Gastrocnemius medialis (tissue), 4 donors: Measurements from ENCODE around the gene DPYSL3. TPM values are rescaled to one million over a fixed set of nuclear protein-coding genes. Genes with fewer than 3 reads are reported as not detected.

Source experiments
- ATAC-seq, 2 donors: fragments of 150-250 bp; one replicate each; pipeline ENCODE4 v1.9.1; 2016
- DNase-seq, 2 donors: peaks; one replicate each; pipeline ENCODE4 v3.0.0-alpha.2; 2019
- H3K27ac ChIP-seq, 4 donors: fragments of 200-600 bp; sonication (generic); 1 replicate in 1 of 4; 2 replicates in 3 of 4; pipeline ENCODE4 v1.5.1; 2016 to 2018; ENCODE audit warnings: mild to moderate bottlenecking in 2 of 4, moderate library complexity in 1 of 4
- H3K27me3 ChIP-seq, 3 donors: fragments of 200-600 bp; sonication (generic) in 2 of 3; 1 replicate in 1 of 3; 2 replicates in 2 of 3; pipeline versions ENCODE4 v1.5.1 to v1.6.0; 2016 to 2019; ENCODE audit warnings: mild to moderate bottlenecking in 1 of 3, moderate library complexity in 1 of 3
- H3K36me3 ChIP-seq, 2 donors: fragments of 200-600 bp; sonication (generic) in 1 of 2; one replicate each; pipeline ENCODE4 v1.5.1; 2017 to 2018
- H3K4me1 ChIP-seq, 2 donors: fragments of 200-600 bp; sonication (generic) in 1 of 2; one replicate each; pipeline ENCODE4 v1.5.1; 2016 to 2017; ENCODE audit warnings: mild to moderate bottlenecking in 2 of 2
- H3K4me3 ChIP-seq, 4 donors: fragments of 200-600 bp; sonication (generic) in 3 of 4; 1 replicate in 1 of 4; 2 replicates in 3 of 4; pipeline ENCODE4 v1.5.1; 2016 to 2019; ENCODE audit warnings: mild to moderate bottlenecking in 2 of 4
- H3K9me3 ChIP-seq, 3 donors: fragments of 200-600 bp; sonication (generic) in 2 of 3; 1 replicate in 1 of 3; 2 replicates in 2 of 3; pipeline ENCODE4 v1.5.1; 2016 to 2019
- CTCF ChIP-seq, 5 experiments: fragments of 450-650 bp in 3 of 5; fragments of 200-600 bp in 2 of 5; sonication (generic) in 2 of 5; IDR thresholded peaks in 4 of 5; conservative IDR thresholded peaks in 1 of 5; 1 replicate in 4 of 5; 2 replicates in 1 of 5; pipeline ENCODE4 v1.5.1; 2016 to 2019; ENCODE audit warnings: antibody characterized with exemption in 5 of 5, mild to moderate bottlenecking in 3 of 5, moderate library complexity in 3 of 5
- POLR2A ChIP-seq, 2 donors: fragments of 450-650 bp; IDR thresholded peaks; one replicate each; pipeline ENCODE4 v1.6.1; 2017; ENCODE audit warnings: antibody characterized with exemption in 2 of 2, mild to moderate bottlenecking in 2 of 2, moderate library complexity in 2 of 2
- in situ Hi-C, 4 donors: fragments of 200-750 bp; cut with MboI; loops; one replicate each; pipeline versions ENCODE4 v1.15.0 to v1.8.0; 2017; ENCODE audit warnings: low sequenced_read_pairs in 4 of 4
- intact Hi-C: fragments of 100-400 bp; cut with DNase I; formaldehyde crosslinking; loops from one replicate; pipeline ENCODE4 v1.15.1; 2023; ENCODE audit warnings: low total_unique reads
- total RNA-seq, 4 donors: library from RNA; depleted of rRNA; stranded (reverse); fragments of >200 nt; gene quantifications; one replicate each; pipeline versions ENCODE4 v1.1.0 to v1.2.3, GENCODE V29; 2016

DPYSL3 gene
- total RNA-seq, 4 donors from 2014 or later, result 11.7 to 45.8 (median 26.0) TPM

- Histone ChIP-seq H3K27me3 (no peaks in the 10 kb centered on the region), H3K9me3 (no peaks in the 10 kb centered on the region), H3K4me3 (no peak overlapping the region), H3K27ac (peak overlapping the region; percentile 36 to 67 (median 50)), H3K36me3 (no peaks in the 10 kb centered on the region), H3K4me1 (peaks cover 56 to 58% of the 10 kb centered on the region in 2 donors)
- TF ChIP-seq CTCF (IDR thresholded peaks at IDR 0.05 in 4 of 5, conservative IDR thresholded peaks at IDR 0.05 in 1 of 5) (no peak), POLR2A (IDR thresholded peaks at IDR 0.05) (no peak)
- peak; percentile 13 to 46 for DNase-seq
- in situ Hi-C loops, result no loop called here
- peak; percentile 43 to 64 for ATAC-seq
- intact Hi-C loops, result no loop called here
Observed at GRCh38 chr5:147417135-147417813, 92.6 kb downstream of the DPYSL3 start.

GRCh38 chr5:147415651-147416050, 94.2 kb downstream of the DPYSL3 start:
- H3K36me3 ChIP-seq, result no peaks in the 10 kb centered on the region
- no peak for DNase-seq
- H3K4me3 ChIP-seq, result no peak overlapping the region
- in situ Hi-C loops (no loop called here), intact Hi-C loops (no loop called here)
- ATAC-seq, result no peak
- peak overlapping the region in 3 of 4 donors; percentile 36 to 56 (median 43) for H3K27ac ChIP-seq
- no peaks in the 10 kb centered on the region for H3K27me3 ChIP-seq
- peaks cover 67 to 70% of the 10 kb centered on the region in 2 donors for H3K4me1 ChIP-seq
- H3K9me3 ChIP-seq, result no peaks in the 10 kb centered on the region
- TF ChIP-seq POLR2A (IDR thresholded peaks at IDR 0.05), result no peak
- TF ChIP-seq CTCF (IDR thresholded peaks at IDR 0.05 in 4 of 5, conservative IDR thresholded peaks at IDR 0.05 in 1 of 5), result no peak

- DNase-seq (peak in 1 of 2 donors; percentile 43), ATAC-seq (peak; percentile 50 to 64)
- in situ Hi-C loops, result no loop called here
- intact Hi-C loops, result no loop called here
- Histone ChIP-seq H3K27ac (peak overlapping the region; percentile 62 to 75 (median 70)), H3K4me3 (no peak overlapping the region), H3K36me3 (no peaks in the 10 kb centered on the region), H3K27me3 (no peaks in the 10 kb centered on the region), H3K4me1 (peaks cover 61 to 72% of the 10 kb centered on the region in 2 donors), H3K9me3 (no peaks in the 10 kb centered on the region)
- TF ChIP-seq CTCF (IDR thresholded peaks at IDR 0.05 in 4 of 5, conservative IDR thresholded peaks at IDR 0.05 in 1 of 5) (no peak), POLR2A (IDR thresholded peaks at IDR 0.05) (no peak)
Observed at GRCh38 chr5:147413266-147413665, 96.6 kb downstream of the DPYSL3 start.

GRCh38 chr5:147412561-147412960, 97.3 kb downstream of the DPYSL3 start:
- Histone ChIP-seq H3K4me3 (no peak overlapping the region), H3K4me1 (peaks cover 63 to 71% of the 10 kb centered on the region in 2 donors), H3K9me3 (no peaks in the 10 kb centered on the region), H3K27me3 (no peaks in the 10 kb centered on the region), H3K27ac (peak overlapping the region; percentile 62 to 75 (median 70)), H3K36me3 (no peaks in the 10 kb centered on the region)
- ATAC-seq, result peak in 1 of 2 donors; percentile 10
- no peak for TF ChIP-seq POLR2A (IDR thresholded peaks at IDR 0.05)
- no peak for TF ChIP-seq CTCF (IDR thresholded peaks at IDR 0.05 in 4 of 5, conservative IDR thresholded peaks at IDR 0.05 in 1 of 5)
- intact Hi-C loops (no loop called here), in situ Hi-C loops (no loop called here)
- DNase-seq, result no peak
